GM18499 (cell line): ENCODE measurements around the gene USP8.
"Not testable (repeated sequence)": the region's sequence is repeated elsewhere in the genome, so short reads cannot be mapped to it uniquely, and the experiment has no call there.

Experiments
- ATAC-seq: cut with Tn5 transposase; IDR thresholded peaks from one replicate; pipeline ENCODE4 v1.9.1; 2021; ENCODE audit warnings: moderate number of reproducible peaks; ENCODE audit not compliant: insufficient read depth, unreplicated experiment

Gene USP8

GRCh38 chr15:50424066-50424890 lies at the start of gene USP8:
USP8 (plus strand) TSS chr15:50424405; CDS start chr15:50439074, 14,669 bp downstream.
- peak; percentile 85 for ATAC-seq

- ATAC-seq: peak; percentile 98
These were observed 46.1 kb upstream of the USP8 start for GRCh38 chr15:50377867-50378751.

DNA sequence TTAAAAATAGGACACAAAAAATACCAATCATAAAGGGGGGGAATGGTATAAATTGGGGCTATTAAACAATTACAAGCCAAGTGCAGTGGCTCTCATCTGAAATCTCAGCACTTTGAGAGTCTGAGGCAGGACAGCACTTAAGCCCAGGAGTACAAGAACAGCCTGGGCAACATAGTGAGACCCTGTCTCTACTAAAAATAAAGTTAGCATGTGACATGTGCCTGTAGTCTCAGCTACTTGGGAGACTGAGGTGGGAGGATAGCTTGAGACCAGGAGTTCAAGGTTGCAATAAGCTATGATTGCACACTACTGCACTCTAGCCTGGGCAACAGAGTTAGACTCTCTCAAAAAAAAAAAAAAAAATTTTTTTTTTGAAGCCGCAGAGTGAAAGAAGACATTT lies 45.4 kb upstream of the USP8 start:
- no peak for ATAC-seq

GRCh38 chr15:50379413-50379812 lies 44.8 kb upstream of the USP8 start:
- not testable (repeated sequence) for ATAC-seq

GRCh38 chr15:50380089-50380488 lies 44.1 kb upstream of the USP8 start:
- ATAC-seq: no peak

DNA sequence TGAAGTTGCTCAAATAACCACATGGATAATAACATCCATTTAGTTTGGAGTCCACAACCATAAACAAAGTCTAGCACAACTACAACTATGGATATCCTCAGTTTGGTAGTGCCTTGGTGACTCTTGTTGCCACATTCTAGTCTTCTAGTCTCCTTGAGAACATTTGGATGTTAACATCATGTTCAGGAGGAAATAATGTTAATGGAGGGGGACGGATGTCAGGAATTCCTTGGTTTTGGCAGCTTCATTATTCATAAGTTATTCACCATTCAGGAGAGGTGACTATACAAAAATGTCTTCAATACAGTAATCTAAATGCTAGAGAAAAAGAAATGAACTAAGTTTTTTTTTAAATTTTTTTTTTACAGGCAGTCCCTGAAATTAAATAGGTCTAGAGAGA lies 42.8 kb upstream of the USP8 start:
- no peak for ATAC-seq

DNA sequence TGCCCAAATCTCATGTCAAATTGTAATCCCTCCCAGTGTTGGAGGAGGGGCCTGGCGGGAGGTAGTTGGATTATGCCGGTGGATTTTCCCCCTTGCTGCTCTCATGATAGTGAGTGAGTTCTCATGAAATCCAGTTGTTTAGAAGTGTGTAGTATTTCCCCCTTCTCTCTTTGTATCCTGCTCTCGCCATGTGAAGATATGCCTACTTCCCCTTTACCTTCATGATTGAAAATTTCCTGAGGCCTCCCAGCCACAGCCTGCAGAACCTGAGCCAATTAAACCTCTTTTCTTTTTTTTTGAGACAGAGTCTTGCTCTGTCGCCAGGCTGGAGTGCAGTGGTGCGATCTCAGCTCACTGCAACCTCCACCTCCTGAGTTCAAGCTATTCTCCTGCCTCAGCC lies 41.8 kb upstream of the USP8 start:
- ATAC-seq: not testable (repeated sequence)

DNA sequence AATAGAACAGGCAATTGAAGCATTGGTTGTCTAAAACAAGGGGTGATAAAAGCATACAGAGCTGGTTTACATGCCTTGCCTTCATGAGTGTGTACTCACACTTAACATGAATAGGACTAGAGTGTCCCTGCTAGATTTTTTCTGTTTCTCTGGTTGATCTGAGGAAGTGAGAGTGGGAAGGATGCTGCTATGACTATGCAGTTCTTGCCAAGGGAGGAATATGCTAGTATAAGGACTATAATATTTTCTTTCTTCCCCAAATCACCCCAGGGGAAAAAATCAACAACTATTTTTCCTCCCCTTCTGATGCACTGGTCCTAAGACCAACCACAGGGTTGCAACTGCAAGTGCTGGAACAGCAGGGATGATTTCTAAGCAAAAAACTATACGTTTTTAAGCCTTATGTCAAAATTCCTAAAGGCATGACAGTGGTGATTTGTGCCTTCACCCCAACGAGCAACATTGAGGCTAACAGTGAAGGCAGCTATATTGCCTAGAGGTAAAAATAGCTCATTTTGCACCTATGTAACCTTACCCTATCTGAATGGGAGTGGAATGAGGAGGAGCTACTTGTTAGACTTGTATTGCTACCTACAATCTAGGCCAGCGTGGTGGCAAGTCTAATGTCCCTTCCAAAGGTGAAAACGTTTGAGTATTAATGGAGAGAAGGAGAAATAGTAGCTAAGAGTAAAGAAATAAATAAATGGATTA lies 33.5 kb upstream of the USP8 start:
- peak; percentile 84 for ATAC-seq

GRCh38 chr15:50391561-50391960 lies 32.6 kb upstream of the USP8 start:
- ATAC-seq: not testable (repeated sequence)

DNA sequence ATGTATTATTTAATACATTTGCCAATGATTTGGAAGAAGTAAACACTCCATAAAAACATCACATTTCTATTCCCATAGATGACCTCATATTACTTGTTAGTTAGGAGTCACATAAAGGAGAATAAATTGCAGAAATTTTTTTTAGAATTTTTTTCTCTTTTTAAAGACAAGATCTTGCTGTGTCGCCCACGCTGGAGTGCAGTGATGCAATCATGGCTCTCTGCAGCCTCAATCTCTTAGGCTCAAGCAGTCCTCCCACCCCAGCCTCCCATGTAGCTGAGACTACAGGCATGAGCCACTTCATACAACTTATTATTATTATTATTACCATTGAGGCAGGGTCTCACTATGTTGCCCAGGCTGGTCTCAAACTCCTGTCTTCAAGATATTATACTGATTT lies 12.3 kb upstream of the USP8 start:
- no peak for ATAC-seq

GRCh38 chr15:50414624-50415023 lies 9.6 kb upstream of the USP8 start:
- ATAC-seq: no peak

- ATAC-seq: no peak
These were observed 8.3 kb upstream of the USP8 start for GRCh38 chr15:50415752-50416404.

- ATAC-seq: no peak
These were observed 7.3 kb upstream of the USP8 start for GRCh38 chr15:50416890-50417289.

DNA sequence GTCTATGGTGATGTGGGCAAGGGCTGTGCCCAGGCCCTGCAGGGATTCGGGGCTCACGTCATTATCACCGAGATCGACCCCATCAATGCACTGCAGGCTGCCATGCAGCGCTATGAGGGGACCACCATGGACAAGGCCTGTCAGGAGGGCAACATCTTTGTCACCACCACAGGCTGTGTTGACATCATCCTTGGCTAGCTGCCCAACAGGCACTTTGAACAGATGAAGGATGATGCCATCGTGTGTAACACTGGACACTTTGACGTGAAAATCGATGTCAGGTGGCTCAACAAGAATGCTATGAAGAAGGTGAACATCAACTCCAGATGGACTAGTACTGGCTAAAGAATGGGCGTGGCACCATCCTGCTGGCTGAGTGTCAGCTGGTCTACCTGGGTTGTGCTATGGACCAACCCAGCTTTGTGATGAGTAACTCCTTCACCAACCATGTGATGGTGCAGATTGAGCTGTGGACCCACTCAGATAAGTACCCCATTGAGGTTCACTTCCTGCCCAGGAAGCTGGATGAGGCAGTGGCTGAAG lies 6.1 kb upstream of the USP8 start:
- ATAC-seq: no peak

DNA sequence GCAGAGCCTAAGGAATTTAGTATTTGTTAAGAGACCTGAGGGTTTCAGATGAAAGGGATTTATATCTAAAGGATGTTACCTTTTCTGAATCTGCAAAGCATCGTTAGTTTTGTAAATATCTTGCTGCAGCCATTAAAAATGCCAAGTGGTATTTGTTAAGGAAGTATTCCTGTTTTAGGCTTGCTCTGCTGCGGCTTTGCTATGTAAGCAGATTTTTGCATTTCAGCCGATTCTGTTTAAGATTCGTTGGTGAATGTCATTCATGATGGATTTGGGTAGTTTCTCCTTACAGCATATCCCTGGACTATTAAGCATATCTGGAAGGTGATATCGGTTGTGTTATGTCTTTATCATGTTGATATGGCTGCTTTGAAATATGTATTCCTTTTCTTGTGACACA lies 1.0 kb downstream of the USP8 start:
- ATAC-seq: no peak

DNA sequence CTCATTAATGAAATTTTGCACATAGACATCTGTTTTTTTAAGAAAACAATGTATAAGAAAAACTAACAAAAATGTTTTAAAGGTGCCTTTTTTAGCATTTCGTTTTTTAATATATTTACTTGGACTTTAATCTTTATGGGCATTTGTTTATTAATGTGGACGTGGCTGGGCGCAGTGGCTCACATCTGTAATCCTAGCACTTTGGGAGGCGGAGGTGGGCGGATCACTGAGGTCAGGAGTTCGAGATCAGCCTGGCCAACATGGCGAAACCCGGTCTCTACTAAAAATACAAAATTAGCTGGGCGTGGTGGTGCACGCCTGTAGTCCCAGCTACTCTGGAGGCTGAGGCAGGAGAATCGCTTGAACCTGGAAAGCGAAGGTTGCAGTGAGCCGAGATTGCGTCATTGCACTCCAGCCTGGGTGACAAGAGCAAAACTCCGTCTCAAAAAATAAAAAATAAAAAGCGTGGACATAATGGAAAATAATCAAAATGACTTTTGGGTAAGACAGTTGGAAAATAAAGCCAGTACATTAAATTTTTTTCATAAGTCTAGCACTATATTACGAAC lies 1.6 kb downstream of the USP8 start:
- not testable (repeated sequence) for ATAC-seq

GRCh38 chr15:50426428-50426827 lies 2.2 kb downstream of the USP8 start:
- ATAC-seq: no peak

- ATAC-seq: no peak
These were observed 7.0 kb downstream of the USP8 start for GRCh38 chr15:50431204-50431603.

GRCh38 chr15:50432230-50432629 lies 8.0 kb downstream of the USP8 start:
- no peak for ATAC-seq

GRCh38 chr15:50435772-50436171 lies 11.6 kb downstream of the USP8 start:
- ATAC-seq: no peak
